Measurements from ENCODE around the gene SPATA18. TPM values are rescaled to one million over a fixed set of nuclear protein-coding genes. Genes with fewer than 3 reads are reported as not detected.

SPATA18 gene
- total and polyA plus RNA-seq, 9 of the 15 experiments (the other 6 are each of a cell fraction or from before 2014, with no cell fraction given): 0.09 TPM; not detected in 8

DNA sequence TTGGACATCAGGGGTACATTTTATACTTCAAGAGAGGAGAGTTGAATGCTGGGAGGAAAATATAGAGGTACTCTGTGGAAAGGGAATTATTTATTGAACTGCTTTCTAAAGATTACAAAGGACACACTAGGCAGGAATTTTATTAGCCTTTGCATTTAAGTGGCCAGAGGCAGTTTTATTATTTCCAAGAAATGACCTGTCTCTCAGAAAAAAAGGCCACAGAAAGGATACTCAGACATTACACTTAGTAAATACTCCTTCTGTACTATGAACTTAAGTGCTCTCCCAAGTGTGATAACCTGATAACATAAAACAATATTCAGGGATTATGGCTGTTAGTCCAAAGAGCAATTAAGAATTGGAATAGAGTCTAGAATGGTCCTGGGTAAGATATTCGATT lies 38.5 kb upstream of the SPATA18 start:
- Histone ChIP-seq H3K27me3 (ENCODE audit: control insufficient read depth in 2 of 2, insufficient read depth in 2 of 2, low read length in 2 of 2) (no peaks in the 10 kb centered on the region), H3K4me3 (no peak overlapping the region), H3K9me3 (replicated peaks; ENCODE audit: control insufficient read depth, insufficient read depth, low read depth, low read length) (no peaks in the 10 kb centered on the region), H3K9ac (ENCODE audit: insufficient read depth in 1 of 2, low read depth in 2 of 2, low read length in 2 of 2) (no peak overlapping the region), H3K4me2 (ENCODE audit: insufficient read depth, low read length) (no peak overlapping the region), H4K20me1 (replicated peaks; ENCODE audit: control insufficient read depth, insufficient read depth, low read length) (no peaks in the 10 kb centered on the region), H3K9me1 (ENCODE audit: control insufficient read depth, insufficient read depth, low read length) (no peaks in the 10 kb centered on the region), H3K4me1 (replicated peaks in 1 of 2; ENCODE audit: control insufficient read depth in 2 of 2, insufficient read depth in 2 of 2, low read length in 2 of 2) (no peaks in the 10 kb centered on the region), H2AFZ (ENCODE audit: low read depth, low read length) (no peak overlapping the region), H3K36me3 (ENCODE audit: control insufficient read depth, insufficient read depth, low read length) (no peaks in the 10 kb centered on the region), H3K27ac (ENCODE audit: extremely low read depth, low read depth, low read length) (no peak overlapping the region), H3K79me2 (ENCODE audit: control insufficient read depth, insufficient read depth, low read length) (no peaks in the 10 kb centered on the region)
- in situ Hi-C loops (cut with MboI) (no loop called here), intact Hi-C loops (cut with micrococcal nuclease) (no loop called here)
- TF ChIP-seq MCM7 (IDR thresholded peaks at IDR 0.05) (no peak), BHLHE40 (IDR thresholded peaks at IDR 0.05; ENCODE audit: low read length) (no peak), SMAD2 (IDR thresholded peaks at IDR 0.05; ENCODE audit: low read depth, low read length) (no peak), JUN (IDR thresholded peaks at IDR 0.05; ENCODE audit: borderline replicate concordance, low read depth, low read length) (no peak), JUN (CRISPR knock-in tag; IDR thresholded peaks at IDR 0.05; ENCODE audit: borderline replicate concordance) (no peak), NFATC3 (IDR thresholded peaks at IDR 0.05) (no peak), HMG20B (CRISPR knock-in tag; IDR thresholded peaks at IDR 0.05) (no peak), ZNF444 (CRISPR knock-in tag; IDR thresholded peaks at IDR 0.05) (no peak), ZNF140 (CRISPR knock-in tag; IDR thresholded peaks at IDR 0.05) (no peak), E4F1 (CRISPR knock-in tag; IDR thresholded peaks at IDR 0.05; ENCODE audit: borderline replicate concordance) (no peak), ZKSCAN3 (CRISPR knock-in tag; IDR thresholded peaks at IDR 0.05) (no peak), PCBP1 (IDR thresholded peaks at IDR 0.05; ENCODE audit: low read depth, low read length, poor library complexity, severe bottlenecking) (no peak), ZNF584 (CRISPR knock-in tag; IDR thresholded peaks at IDR 0.05; ENCODE audit: low read depth) (no peak), MEIS2 (IDR thresholded peaks at IDR 0.05; ENCODE audit: partially characterized antibody) (no peak)
- TF ChIP-seq, protein P1, sequence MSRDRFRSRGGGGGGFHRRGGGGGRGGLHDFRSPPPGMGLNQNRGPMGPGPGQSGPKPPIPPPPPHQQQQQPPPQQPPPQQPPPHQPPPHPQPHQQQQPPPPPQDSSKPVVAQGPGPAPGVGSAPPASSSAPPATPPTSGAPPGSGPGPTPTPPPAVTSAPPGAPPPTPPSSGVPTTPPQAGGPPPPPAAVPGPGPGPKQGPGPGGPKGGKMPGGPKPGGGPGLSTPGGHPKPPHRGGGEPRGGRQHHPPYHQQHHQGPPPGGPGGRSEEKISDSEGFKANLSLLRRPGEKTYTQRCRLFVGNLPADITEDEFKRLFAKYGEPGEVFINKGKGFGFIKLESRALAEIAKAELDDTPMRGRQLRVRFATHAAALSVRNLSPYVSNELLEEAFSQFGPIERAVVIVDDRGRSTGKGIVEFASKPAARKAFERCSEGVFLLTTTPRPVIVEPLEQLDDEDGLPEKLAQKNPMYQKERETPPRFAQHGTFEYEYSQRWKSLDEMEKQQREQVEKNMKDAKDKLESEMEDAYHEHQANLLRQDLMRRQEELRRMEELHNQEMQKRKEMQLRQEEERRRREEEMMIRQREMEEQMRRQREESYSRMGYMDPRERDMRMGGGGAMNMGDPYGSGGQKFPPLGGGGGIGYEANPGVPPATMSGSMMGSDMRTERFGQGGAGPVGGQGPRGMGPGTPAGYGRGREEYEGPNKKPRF (IDR thresholded peaks at IDR 0.05; ENCODE audit: low read depth, low read length): no peak
- ChIA-PET CTCF (ENCODE audit: low intra/inter-chr PET ratio) (no interaction called here), POLR2A (no interaction called here)
- FAIRE-seq (no peak), DNase-seq (ENCODE audit: extremely low read depth in 1 of 4, low spot score in 3 of 4) (no peak), ATAC-seq (no peak)
- 0% methylated on average over 1 of the region's 1 CpG for WGBS (ENCODE audit: insufficient coverage, low coverage, missing lambda C conversion rate)
- no TSS peak for BruUV-seq (replicated peaks)

Measured in K562 (cell line).